NCI-H2196 (cell line): ENCODE measurements around the gene KRIT1.
A peak's percentile ranks its signal among the peaks of the same experiment; 100 is the strongest.
"Not testable (repeated sequence)": the region's sequence is repeated elsewhere in the genome, so short reads cannot be mapped to it uniquely, and the experiment has no call there.

ENCODE experiments used
- DNase-seq: peaks from one replicate; lab custom pipeline; 2025; ENCODE audit not compliant: unreplicated experiment; lab: John Stamatoyannopoulos, UW

Gene KRIT1

GRCh38 chr7:92245487-92246359, at the start of gene KRIT1, which contains the start of gene ANKIB1:
TSS of gene KRIT1 (minus strand) at chr7:92245914. CDS start at chr7:92242135, 3,779 bp downstream.
TSS of gene ANKIB1 (plus strand) at chr7:92245974. CDS start at chr7:92294979, 49,005 bp downstream.
- peak; percentile 91 for DNase-seq

GRCh38 chr7:92295391-92295790, 49.7 kb upstream of the KRIT1 start:
- DNase-seq: no peak

DNA sequence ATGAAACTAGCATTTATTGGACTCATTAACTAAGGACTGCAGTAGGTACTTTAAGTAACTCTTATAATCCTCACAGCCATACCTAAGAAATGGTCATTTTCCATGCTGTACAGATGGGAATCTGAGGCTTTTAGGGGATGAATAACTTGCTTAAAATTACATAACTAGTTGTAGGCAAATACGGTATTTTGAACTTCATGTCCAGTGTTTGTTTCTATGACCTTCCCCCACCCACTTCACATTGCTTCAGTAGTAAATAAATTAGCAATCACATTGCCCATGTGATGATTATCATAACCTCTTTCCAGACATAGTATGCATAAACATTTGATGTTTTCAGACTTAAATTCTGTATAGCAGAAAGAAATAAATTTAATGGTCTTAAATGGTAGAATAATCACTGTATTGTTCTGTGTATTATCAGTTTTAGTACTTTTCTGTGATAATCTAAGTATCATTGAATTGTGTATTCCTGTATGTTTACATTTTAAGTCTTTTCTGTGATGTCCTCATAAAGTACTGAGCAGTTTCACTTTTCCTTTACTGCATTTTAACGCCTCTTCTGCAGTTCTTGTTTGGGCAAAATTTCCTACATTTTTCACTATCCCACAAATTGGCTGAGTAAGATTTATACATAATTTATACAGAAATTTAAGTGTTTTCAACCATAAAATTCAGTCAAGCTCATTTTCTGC, 48.3 kb upstream of the KRIT1 start:
- DNase-seq: no peak

DNA sequence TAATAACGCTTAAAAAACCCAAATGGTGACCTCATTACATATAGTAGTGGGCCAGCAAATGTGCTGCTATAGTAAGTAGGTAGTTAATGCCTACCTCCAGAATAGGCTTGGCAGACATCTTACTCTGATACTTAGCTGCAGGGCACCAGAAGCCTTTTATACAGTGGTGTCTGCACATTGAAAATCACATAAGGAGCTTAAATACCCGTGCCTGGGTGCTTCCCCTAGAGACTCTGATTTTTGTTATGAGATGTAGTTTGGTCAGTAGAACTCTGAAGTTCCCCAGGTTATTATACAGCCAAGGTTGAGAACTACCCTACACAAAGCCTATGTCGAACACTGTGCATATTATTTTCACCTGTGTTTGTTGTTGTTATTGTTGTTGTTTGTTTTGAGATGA, 47.3 kb upstream of the KRIT1 start:
- no peak for DNase-seq

DNA sequence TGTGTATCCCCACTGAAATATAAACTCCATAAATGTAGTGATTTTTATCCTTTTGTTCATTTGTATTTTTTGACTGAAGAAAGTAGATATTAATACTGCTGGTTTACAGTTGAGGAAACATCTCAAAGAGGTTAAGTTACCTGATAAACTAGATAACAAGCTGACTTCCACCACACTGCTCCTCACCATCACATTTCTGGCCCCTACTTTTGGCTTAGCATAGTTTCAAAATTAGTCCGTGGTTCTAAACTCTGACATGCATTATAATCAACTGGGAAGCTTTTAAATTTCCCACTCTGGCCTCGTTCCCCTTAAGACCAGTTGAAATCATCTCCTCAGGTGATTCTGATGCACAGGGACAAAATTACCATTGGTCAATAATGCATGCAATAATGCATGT, 43.6 kb upstream of the KRIT1 start:
- DNase-seq: no peak

DNA sequence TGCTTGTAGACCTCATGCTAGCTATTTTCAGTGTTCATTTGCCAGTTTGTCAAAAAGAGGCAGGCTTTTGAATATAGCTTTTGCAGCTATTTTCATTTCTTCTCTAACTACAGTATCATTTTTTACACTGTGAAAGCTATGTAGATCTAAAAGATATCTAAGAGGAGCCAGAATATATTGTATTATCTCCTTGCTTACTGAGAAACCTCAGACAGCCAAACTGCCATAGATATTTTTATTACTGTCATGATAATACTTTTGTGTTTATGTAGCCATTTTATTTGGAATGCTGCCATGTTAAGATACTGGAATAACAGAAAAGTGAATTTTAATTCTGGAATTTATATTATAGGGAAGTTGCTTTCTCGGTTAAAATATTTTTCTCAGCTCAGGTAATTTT, 37.2 kb upstream of the KRIT1 start:
- no peak for DNase-seq

DNA sequence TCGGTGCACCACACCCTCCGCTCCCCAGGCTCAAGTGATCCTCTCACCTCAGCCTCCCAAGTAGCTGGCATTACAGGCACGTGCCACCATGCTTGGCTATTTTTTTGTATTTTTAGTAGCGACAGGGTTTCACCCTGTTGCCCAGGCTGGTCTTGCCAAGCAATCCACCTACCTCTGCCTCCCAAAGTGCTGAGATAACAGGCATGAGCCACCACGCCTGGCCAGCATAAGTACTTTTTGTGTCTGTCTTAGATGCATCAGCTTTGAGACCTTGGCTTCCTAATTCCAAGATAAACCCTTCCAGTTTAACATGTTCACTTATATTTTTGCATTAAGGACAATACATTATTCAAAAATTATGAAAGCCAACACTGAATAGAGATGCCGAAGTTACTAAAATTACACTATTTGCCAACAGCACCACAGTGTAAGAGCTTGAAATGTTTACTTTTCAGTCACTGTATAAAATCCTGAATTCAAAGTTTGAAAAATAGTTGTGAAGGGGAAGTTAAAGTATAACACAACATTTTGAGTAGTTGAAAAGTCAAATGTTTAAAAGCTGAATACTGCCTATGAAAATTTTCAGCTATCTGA, 36.6 kb upstream of the KRIT1 start:
- DNase-seq: no peak

GRCh38 chr7:92281031-92281430, 35.3 kb upstream of the KRIT1 start:
- no peak for DNase-seq

- no peak for DNase-seq
Measured at GRCh38 chr7:92279396-92280031, 33.8 kb upstream of the KRIT1 start.

GRCh38 chr7:92276460-92276864, 30.7 kb upstream of the KRIT1 start:
- no peak for DNase-seq

DNA sequence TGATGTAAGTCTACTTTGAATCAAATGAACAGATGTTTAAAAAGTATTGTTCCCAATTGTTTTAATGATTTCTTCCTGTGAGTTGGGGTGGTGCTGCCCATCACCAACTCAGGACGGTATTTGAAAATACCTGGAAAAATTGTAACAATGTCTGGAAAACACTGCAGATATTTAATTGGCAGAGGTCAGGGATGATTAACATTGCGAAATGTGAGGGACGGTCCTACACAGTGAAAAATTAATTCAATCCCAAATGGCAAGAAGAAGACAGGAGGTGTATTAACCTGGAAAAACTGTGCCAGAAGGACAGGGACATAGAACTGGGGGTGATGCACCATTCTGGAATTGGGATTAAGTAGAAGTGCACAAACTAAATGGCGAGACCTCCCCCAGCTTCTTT, 29.6 kb upstream of the KRIT1 start:
- no peak for DNase-seq

- no peak for DNase-seq
Measured at GRCh38 chr7:92268921-92269320, 23.2 kb upstream of the KRIT1 start.

DNA sequence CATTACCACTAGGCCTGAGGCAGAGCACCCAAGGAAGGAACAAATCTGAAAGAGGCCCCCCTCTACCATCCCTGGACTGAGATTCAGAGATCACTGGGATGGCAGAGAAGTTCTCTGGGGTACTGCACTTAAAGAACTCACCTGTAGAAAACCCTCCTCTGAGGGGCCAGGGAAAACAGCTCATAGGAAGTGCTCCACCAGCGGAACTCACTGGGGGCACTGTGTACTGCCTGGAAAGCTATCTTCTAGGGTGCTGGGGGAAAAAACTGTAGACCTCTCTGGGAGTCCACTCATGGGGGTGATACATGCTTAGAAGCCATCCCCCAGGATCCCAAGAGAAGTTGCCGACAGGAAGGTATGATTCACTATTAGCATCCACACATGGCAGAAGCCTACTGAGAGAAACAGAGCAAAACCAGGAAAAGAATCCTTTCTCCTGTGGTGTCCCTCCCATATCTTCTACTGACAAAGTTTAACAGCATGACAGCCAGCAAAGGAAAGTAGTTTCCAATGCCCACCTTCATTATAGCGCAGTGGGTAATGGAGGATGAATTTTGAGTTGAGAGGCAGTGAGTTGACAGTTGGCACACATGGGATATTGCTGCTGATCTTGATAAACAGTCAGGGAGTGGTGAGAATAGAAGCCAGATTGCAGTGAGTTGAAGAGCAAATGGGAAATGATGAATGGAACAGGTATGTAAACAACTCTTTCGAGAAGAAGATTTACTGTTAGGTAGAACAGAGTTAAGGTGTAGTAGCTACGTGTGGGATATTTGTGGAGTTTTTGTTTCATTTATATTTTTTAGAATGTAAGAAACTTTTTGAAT, 20.9 kb upstream of the KRIT1 start:
- DNase-seq: no peak

DNA sequence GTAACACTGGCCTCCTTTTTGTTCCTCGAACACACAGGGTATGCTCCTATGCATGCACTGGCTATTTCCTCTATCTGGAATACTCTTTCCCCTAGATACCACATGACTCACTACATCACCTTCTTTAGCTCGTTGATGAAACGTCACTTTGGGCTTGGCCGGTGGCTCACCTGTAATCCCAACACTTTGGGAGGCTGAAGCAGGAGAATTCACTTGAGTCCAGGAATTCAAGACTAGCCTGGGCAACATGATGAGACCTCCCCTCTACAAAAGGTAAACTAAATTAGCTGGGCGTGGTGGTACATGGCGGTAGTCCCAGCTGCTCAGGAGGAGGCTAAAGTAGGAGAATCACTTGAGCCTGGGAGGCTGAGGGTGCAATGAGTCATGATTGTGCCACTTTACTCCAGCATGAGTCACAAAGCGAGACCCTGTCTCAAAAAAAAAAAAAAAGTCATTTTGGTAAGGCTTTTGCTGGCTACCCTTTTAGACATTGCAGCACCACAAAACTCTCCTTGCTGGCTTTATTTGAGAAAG, 14.6 kb upstream of the KRIT1 start:
- no peak for DNase-seq

DNA sequence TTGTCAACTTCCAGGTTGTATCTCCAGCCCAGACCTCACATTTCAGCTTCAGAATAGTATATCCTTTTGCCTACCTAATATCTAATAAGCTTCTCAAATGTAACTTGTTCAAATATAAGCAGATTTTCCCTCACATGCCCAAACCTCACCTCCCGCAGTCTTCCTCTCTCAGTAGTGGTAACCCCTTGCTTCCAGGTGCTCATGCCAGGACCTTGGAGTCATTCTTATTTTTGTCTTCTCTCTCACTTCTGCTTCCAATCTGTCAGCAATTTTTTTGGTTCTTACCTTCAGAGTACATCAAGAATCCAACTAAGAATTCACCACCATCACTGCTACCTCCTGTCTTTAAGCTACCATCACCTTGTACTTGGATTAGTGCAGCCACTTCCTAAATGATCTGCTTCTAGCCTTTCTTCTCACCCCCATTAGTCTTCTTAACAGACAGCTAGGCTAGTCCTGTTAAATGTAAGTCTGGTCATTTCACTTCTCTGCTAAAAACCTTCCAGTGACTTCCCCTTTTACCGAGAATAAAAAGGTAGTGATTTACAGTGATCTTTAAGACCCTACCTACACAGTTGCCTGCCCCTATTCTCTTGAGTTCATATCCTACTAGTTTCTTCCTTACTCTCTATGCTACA, 14.0 kb upstream of the KRIT1 start:
- no peak for DNase-seq

GRCh38 chr7:92259062-92259461, 13.3 kb upstream of the KRIT1 start:
- no peak for DNase-seq

DNA sequence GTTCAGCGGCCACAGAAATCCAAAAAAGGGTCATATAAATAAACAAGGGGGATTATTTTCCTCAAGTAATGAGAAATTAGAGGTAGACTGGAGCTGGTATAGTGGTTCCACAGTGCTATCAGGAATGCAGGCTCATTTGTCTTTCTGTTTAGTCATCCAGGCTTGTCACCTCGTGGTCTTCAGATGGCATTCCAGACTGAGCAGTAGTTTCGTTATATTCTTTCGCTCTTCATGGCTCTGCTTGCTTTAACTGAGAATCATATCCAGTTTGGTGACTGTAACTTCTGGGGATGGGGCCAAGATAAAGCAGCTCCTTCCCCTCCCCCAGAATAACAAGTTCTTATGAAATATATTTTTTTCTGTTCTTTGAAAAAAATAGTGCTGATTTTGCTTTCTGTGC, 9.6 kb upstream of the KRIT1 start:
- no peak for DNase-seq

- not testable (repeated sequence) for DNase-seq
Measured at GRCh38 chr7:92254800-92255199, 9.1 kb upstream of the KRIT1 start.

GRCh38 chr7:92253251-92253650, 7.5 kb upstream of the KRIT1 start:
- DNase-seq: no peak

- no peak for DNase-seq
Measured at GRCh38 chr7:92251181-92251580, 5.5 kb upstream of the KRIT1 start.
